ENCODE results near the gene HJURP. TPM values are rescaled to one million over a fixed set of nuclear protein-coding genes. Genes with fewer than 3 reads are reported as not detected.

HJURP gene
- total RNA-seq, 1 donor from 2014 or later = 50.5 TPM

GRCh38 chr2:233813236-233814055 is 40.9 kb downstream of the HJURP start:
- H3K27me3 Mint-ChIP-seq (ENCODE audit: low read depth) = peaks cover 16% of the 10 kb centered on the region
- intact Hi-C loops (cut with micrococcal nuclease) = no loop called here
- no peaks in the 10 kb centered on the region for H3K36me3 Mint-ChIP-seq (ENCODE audit: low read depth)
- H3K9me3 Mint-ChIP-seq = no peaks in the 10 kb centered on the region
- no peak for DNase-seq (ENCODE audit: low spot score)
- H3K4me3 Mint-ChIP-seq (ENCODE audit: low read depth) = no peak overlapping the region
- H3K4me1 Mint-ChIP-seq (ENCODE audit: low read depth) = no peaks in the 10 kb centered on the region
- H3K27ac Mint-ChIP-seq = no peak overlapping the region

- Mint-ChIP-seq H3K4me1 (ENCODE audit: low read depth) (no peaks in the 10 kb centered on the region), H3K4me3 (ENCODE audit: low read depth) (no peak overlapping the region), H3K27me3 (ENCODE audit: low read depth) (peaks cover 16% of the 10 kb centered on the region), H3K27ac (no peak overlapping the region), H3K9me3 (no peaks in the 10 kb centered on the region), H3K36me3 (ENCODE audit: low read depth) (no peaks in the 10 kb centered on the region)
- DNase-seq (ENCODE audit: low spot score) = no peak
- intact Hi-C loops (cut with micrococcal nuclease) = no loop called here
Observed at GRCh38 chr2:233811732-233812131, 42.6 kb downstream of the HJURP start.

GRCh38 chr2:233811087-233811486 is 43.2 kb downstream of the HJURP start:
- intact Hi-C loops (cut with micrococcal nuclease) = no loop called here
- Mint-ChIP-seq H3K4me3 (ENCODE audit: low read depth) (no peak overlapping the region), H3K4me1 (ENCODE audit: low read depth) (no peaks in the 10 kb centered on the region), H3K27ac (no peak overlapping the region), H3K27me3 (ENCODE audit: low read depth) (peaks cover 16% of the 10 kb centered on the region), H3K9me3 (no peaks in the 10 kb centered on the region), H3K36me3 (ENCODE audit: low read depth) (no peaks in the 10 kb centered on the region)
- DNase-seq (ENCODE audit: low spot score) = no peak

GRCh38 chr2:233810385-233810784 is 44.0 kb downstream of the HJURP start:
- intact Hi-C loops (cut with micrococcal nuclease) = no loop called here
- no peak for DNase-seq (ENCODE audit: low spot score)
- no peaks in the 10 kb centered on the region for H3K36me3 Mint-ChIP-seq (ENCODE audit: low read depth)

GRCh38 chr2:233807966-233808935 is 46.1 kb downstream of the HJURP start:
- Mint-ChIP-seq H3K4me1 (ENCODE audit: low read depth) (no peaks in the 10 kb centered on the region), H3K9me3 (no peaks in the 10 kb centered on the region), H3K27me3 (ENCODE audit: low read depth) (peaks cover 5% of the 10 kb centered on the region), H3K36me3 (ENCODE audit: low read depth) (no peaks in the 10 kb centered on the region), H3K4me3 (ENCODE audit: low read depth) (no peak overlapping the region), H3K27ac (no peak overlapping the region)
- DNase-seq (ENCODE audit: low spot score) = no peak
- intact Hi-C loops (cut with micrococcal nuclease) = no loop called here

More at GRCh38 chr2:233810385-233810784, 44.0 kb downstream of the HJURP start:
- Mint-ChIP-seq H3K27ac (no peak overlapping the region), H3K9me3 (no peaks in the 10 kb centered on the region), H3K4me3 (ENCODE audit: low read depth) (no peak overlapping the region), H3K27me3 (ENCODE audit: low read depth) (peaks cover 14% of the 10 kb centered on the region), H3K4me1 (ENCODE audit: low read depth) (no peaks in the 10 kb centered on the region)

GRCh38 chr2:233807215-233807865 is 47.0 kb downstream of the HJURP start:
- DNase-seq (ENCODE audit: low spot score) = no peak
- no peaks in the 10 kb centered on the region for H3K9me3 Mint-ChIP-seq
- no peak overlapping the region for H3K4me3 Mint-ChIP-seq (ENCODE audit: low read depth)
- intact Hi-C loops (cut with micrococcal nuclease) = no loop called here
- peaks cover 5% of the 10 kb centered on the region for H3K27me3 Mint-ChIP-seq (ENCODE audit: low read depth)
- H3K36me3 Mint-ChIP-seq (ENCODE audit: low read depth) = no peaks in the 10 kb centered on the region
- no peaks in the 10 kb centered on the region for H3K4me1 Mint-ChIP-seq (ENCODE audit: low read depth)
- H3K27ac Mint-ChIP-seq = no peak overlapping the region

- intact Hi-C loops (cut with micrococcal nuclease) = no loop called here
- no peaks in the 10 kb centered on the region for H3K27me3 Mint-ChIP-seq (ENCODE audit: low read depth)
- no peaks in the 10 kb centered on the region for H3K36me3 Mint-ChIP-seq (ENCODE audit: low read depth)
- H3K4me3 Mint-ChIP-seq (ENCODE audit: low read depth) = no peak overlapping the region
- no peak overlapping the region for H3K27ac Mint-ChIP-seq
- no peaks in the 10 kb centered on the region for H3K9me3 Mint-ChIP-seq
- no peak for DNase-seq (ENCODE audit: low spot score)
- H3K4me1 Mint-ChIP-seq (ENCODE audit: low read depth) = no peaks in the 10 kb centered on the region
Observed at GRCh38 chr2:233803994-233804393, 50.3 kb downstream of the HJURP start.

- no peaks in the 10 kb centered on the region for H3K9me3 Mint-ChIP-seq
- DNase-seq (ENCODE audit: low spot score) = no peak
- intact Hi-C loops (cut with micrococcal nuclease) = no loop called here
- no peak overlapping the region for H3K4me3 Mint-ChIP-seq (ENCODE audit: low read depth)
- H3K4me1 Mint-ChIP-seq (ENCODE audit: low read depth) = no peaks in the 10 kb centered on the region
- H3K27me3 Mint-ChIP-seq (ENCODE audit: low read depth) = no peaks in the 10 kb centered on the region
- H3K36me3 Mint-ChIP-seq (ENCODE audit: low read depth) = no peaks in the 10 kb centered on the region
- no peak overlapping the region for H3K27ac Mint-ChIP-seq
Observed at GRCh38 chr2:233803292-233803911, 50.9 kb downstream of the HJURP start.

GRCh38 chr2:233802132-233802815 is 52.1 kb downstream of the HJURP start:
- intact Hi-C loops (cut with micrococcal nuclease) = no loop called here
- no peak for DNase-seq (ENCODE audit: low spot score)
- Mint-ChIP-seq H3K27ac (no peak overlapping the region), H3K36me3 (ENCODE audit: low read depth) (no peaks in the 10 kb centered on the region), H3K4me3 (ENCODE audit: low read depth) (no peak overlapping the region), H3K4me1 (ENCODE audit: low read depth) (no peaks in the 10 kb centered on the region), H3K27me3 (ENCODE audit: low read depth) (no peaks in the 10 kb centered on the region), H3K9me3 (no peaks in the 10 kb centered on the region)

GRCh38 chr2:233801357-233802131 is 52.8 kb downstream of the HJURP start:
- Mint-ChIP-seq H3K27me3 (ENCODE audit: low read depth) (no peaks in the 10 kb centered on the region), H3K27ac (no peak overlapping the region), H3K9me3 (no peaks in the 10 kb centered on the region), H3K4me1 (ENCODE audit: low read depth) (no peaks in the 10 kb centered on the region), H3K36me3 (ENCODE audit: low read depth) (no peaks in the 10 kb centered on the region), H3K4me3 (ENCODE audit: low read depth) (no peak overlapping the region)
- no peak for DNase-seq (ENCODE audit: low spot score)
- intact Hi-C loops (cut with micrococcal nuclease) = no loop called here

- DNase-seq (ENCODE audit: low spot score) = no peak
- Mint-ChIP-seq H3K27ac (no peak overlapping the region), H3K36me3 (ENCODE audit: low read depth) (no peaks in the 10 kb centered on the region), H3K27me3 (ENCODE audit: low read depth) (no peaks in the 10 kb centered on the region), H3K9me3 (no peaks in the 10 kb centered on the region), H3K4me1 (ENCODE audit: low read depth) (no peaks in the 10 kb centered on the region), H3K4me3 (ENCODE audit: low read depth) (no peak overlapping the region)
- intact Hi-C loops (cut with micrococcal nuclease) = no loop called here
Observed at GRCh38 chr2:233800208-233800607, 54.1 kb downstream of the HJURP start.

Measured in activated T-helper 2 cell treated with anti-CD3 and anti-CD28 coated beads, Interferon-gamma antibody, Interleukin-2, Interleukin-4, amounts not matched to agents 10 μg/mL and 5 μg/mL and 100 μg/mL, durations not matched to agents 14 hours and 24 hours and 36 hours (primary cell).